Suppressor macrophage (primary cell): ENCODE measurements around the gene ZNF804A.

Source experiments
- DNase-seq, 4 experiments: peaks; one replicate each; pipeline ENCODE4 v3.0.0-alpha.2; 2020 to 2022
- total RNA-seq, 17 experiments: gene quantifications; one replicate each; lab custom pipeline; 2026; ENCODE audit warnings: mixed read lengths in 6 of 17, inconsistent platforms in 3 of 17; lab: John Stamatoyannopoulos, UW

The ZNF804A gene
- 4.5 to 17.4 (median 10.0) reads per million in 17 experiments for total RNA-seq

GRCh38 chr2:184598316-184599053, at the start of gene ZNF804A:
Gene ZNF804A, plus strand, starts transcription at chr2:184598529. Its CDS starts 431 bp downstream, at chr2:184598960.
- DNase-seq: peak; percentile 90 to 96 (median 94)

GRCh38 chr2:184549153-184549552, 49.2 kb upstream of the ZNF804A start:
- no peak for DNase-seq

DNA sequence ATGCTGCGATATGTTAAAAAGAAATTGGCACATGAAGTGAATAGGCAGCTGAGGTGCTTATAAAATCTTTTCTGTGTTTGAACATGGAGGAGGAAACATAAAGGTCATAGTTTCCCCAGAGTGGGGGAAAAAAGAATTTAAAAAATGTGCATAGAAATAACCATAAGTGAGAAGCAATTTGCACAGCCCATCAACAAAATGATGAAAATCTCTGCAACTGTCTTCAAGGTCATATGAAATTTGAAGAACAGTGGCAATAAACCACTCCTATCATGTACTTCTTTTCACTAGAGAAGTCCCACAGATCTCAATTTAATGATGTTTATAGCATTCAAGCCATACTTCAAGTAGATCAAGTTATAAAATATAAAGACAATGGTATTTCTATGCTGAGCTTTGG, 46.7 kb upstream of the ZNF804A start:
- DNase-seq: no peak

DNA sequence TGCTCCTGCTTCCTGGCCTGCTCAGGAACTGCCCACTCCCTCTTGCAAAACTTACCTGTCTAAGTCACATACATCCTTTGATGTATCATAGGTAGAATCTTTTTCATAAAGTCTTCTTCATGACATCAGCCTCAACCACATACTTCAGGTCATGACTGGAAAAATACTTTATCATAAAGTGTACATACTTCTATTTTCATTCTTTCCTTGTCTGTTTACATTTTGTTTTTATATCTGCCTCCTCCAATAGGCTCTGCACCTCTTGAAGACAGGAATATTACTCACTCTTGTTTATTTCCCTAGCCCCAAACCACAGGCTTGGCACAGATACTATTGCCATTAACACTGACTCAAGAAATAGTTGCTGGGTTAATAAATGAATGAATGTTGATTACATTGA, 43.6 kb upstream of the ZNF804A start:
- DNase-seq: no peak

- DNase-seq: no peak
Observed at GRCh38 chr2:184555352-184555751, 43.0 kb upstream of the ZNF804A start.

DNA sequence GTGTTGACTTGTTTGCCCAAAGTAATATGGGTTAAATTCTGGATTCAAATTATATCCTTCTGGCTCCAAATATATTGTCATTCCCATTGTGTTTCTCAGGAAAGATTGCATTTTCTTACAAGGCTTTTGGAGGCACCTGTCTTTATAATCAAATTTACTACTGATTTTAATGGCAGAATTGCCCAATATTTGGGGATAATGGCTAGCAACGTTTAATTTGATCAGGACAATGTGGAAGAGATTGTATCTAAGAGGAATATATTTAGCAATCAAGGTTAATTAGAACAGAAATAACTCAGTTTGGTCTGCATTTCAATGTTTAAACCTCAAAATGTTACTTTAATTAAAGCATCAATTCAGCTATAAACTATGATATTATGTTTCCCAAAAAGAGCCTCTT, 41.7 kb upstream of the ZNF804A start:
- no peak for DNase-seq

- peak; percentile 5 to 64 (median 32) for DNase-seq
Observed at GRCh38 chr2:184558713-184559464, 39.4 kb upstream of the ZNF804A start.

DNA sequence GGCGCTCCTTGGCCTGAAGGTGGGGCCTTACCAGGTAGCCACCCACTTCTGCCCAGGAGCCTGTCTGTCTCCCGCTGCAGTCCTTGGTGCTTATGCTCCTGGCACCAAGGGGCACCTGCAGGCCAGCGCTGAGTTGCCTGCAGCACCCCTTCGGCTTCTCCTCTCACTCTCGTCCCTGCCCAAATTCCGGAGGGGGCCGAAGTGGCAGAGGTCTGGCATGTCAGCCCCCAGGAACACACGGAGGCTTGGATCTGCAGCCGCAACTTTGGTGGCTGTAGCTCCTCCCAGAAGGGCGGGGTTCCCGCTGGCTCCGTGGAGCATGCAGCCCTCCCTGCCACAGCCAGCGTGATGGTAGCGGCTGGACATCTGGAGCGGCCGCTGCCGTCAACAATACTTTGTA, 37.7 kb upstream of the ZNF804A start:
- no peak for DNase-seq

GRCh38 chr2:184562532-184562931, 35.8 kb upstream of the ZNF804A start:
- DNase-seq: peak; percentile 78 to 93 (median 84)

- DNase-seq: no peak
Observed at GRCh38 chr2:184564092-184564491, 34.2 kb upstream of the ZNF804A start.

- no peak for DNase-seq
Observed at GRCh38 chr2:184566716-184567115, 31.6 kb upstream of the ZNF804A start.

DNA sequence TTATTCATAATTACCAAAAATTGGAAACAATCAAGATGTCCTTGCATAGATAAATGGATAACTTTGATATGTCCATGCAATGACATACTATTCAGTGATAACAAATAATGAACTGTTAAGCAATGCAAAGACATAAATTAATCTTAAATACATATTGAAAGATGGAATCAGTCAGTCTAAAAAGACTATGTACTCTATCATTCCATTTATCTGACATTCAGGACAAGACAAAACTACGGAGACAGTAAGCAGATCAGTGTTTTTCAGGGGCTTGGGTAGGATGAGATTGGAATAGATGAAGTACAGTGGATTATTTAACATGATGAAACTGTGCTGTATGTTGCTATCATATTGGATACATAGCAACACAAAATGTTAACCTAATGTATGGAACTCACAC, 21.3 kb upstream of the ZNF804A start:
- no peak for DNase-seq

GRCh38 chr2:184577743-184578142, 20.6 kb upstream of the ZNF804A start:
- peak; percentile 55 to 83 (median 70) for DNase-seq

DNA sequence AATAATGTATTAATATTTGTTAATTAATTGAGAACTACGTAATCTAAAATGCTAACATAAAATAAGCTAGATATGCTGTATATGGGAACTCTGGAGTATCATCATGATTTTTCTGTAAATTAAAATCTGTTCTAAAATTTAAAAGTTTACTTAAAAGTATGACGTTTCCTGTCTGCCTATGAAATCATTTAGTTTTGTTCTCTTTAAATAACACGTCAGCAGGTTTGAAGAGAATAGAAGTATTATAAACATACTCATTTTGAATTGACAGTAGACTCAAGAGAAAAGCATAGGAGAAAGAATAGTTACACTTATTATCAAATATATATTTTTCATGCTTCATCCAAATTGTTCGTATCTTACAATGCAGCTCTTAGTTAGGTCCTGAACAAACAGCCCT, 19.1 kb upstream of the ZNF804A start:
- no peak for DNase-seq

DNA sequence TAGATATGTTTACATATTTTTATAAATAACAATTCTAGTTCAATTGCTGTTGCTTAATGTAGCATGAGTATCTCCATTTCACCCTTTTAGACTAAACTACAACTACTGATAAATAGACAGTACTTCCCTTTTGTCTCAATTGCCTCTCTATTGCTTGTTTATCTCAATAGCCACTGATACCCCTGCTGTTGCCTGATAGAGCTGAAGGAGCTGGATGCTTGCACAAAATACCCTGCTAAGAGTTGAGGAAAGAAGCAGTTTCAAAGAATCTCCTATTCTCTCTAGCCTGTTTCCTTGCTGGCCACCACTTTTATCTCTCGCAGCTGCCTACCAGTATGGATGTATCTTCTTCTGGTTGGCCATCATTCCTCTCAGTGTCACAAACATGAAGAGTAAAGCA, 16.9 kb upstream of the ZNF804A start:
- DNase-seq: no peak

DNA sequence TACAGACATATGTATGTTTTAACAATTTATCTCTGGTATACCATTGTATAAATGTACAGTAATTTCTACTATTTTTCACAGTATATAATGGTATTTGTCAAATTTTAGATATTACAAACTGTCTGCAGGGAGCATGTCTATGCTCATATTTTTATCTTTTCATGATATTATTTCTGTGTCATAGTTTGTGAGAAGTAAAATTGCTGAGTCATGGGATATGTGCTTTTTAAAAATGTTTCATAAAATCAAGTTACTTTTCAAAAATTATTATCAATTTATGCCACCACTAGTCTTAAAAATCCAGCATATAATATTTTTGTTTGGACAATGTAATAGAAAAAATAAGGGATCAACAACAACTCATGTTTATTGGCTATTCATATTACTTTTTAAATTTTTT, 9.1 kb upstream of the ZNF804A start:
- DNase-seq: peak in 1 of 4 experiments; percentile 26

- peak; percentile 50 to 93 (median 73) for DNase-seq
Observed at GRCh38 chr2:184596819-184597411, 1.4 kb upstream of the ZNF804A start.

DNA sequence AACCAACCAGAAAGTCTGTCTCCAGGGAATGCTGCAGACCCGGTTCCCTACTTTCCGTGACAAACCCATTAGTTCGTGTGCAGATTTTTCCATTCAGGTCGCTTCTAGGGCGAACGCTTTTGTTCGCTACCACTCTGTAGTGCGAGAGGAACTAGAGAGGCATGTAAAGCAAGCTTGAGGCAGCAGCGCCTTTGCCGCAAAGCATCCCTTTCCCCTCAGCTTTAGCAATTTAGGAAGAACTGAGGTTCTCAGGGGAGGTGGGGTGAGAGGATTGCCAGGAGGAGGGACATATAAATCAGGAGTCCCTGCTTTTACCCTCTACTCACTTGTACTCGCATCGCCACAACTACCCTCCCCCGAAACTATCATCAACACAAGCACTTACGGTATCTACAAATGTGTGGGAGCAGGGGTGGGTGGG, 748 bp upstream of the ZNF804A start:
- peak; percentile 80 to 85 (median 84) for DNase-seq

- DNase-seq: peak in 1 of 4 experiments; percentile 81
Observed at GRCh38 chr2:184598002-184598315, 370 bp upstream of the ZNF804A start.

DNA sequence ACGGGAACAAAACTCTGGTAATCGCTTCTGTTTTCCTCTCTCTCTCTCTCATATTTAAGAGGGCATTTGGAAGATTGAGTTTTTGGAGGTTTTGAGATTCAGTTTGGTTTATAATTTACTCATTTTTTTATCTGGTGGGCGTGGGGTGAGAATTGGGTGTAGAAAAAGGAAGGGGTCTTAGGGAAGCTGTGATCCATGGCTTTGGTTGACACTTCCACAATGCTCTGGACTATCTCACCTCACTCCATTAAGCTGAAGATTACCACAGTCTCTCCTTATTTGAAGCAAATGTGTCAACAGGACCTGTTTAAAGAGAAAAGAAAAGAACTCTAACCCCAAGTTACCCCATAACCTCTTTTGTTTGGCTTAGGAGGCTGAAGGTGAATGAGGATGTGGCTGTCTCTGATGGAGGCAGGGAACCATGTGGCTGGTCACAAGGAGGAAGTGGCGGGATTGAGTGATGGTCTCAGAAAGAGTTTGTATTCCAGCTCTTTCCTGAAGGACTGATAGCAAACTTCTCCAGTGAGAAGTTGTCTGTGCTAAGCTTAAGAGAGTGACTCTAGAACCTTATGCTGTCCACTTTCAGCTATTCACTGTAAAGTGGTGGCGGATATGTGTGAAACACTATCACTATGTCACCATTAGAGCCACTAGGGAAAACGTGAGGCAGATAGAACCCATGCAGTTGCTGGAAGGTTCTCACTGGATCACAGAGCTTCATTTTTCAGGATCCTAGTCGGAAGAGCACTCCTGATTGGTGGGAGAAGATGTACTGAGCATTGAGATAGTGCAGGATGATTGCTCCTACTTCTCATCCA, 934 bp downstream of the ZNF804A start:
- peak; percentile 67 to 84 (median 81) for DNase-seq

GRCh38 chr2:184599872-184600222, 1.5 kb downstream of the ZNF804A start:
- peak; percentile 46 to 85 (median 66) for DNase-seq

DNA sequence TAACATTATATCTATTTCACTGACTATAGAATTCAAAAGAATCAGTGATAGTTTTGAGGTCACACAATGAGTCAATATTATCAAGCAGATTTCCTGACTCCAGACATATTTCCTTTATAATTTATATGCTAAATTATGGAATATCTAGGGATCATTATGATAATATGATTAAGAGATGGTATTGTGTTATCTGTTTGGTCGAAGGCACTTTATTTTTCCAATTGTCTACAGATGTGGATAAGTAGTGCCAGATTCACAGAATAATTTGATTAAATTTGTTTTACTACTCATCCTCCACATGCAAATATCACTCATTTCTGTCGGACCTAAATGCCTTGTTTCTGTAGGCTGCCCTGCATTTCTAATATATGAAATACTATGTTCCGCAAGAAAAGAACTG, 4.4 kb downstream of the ZNF804A start:
- no peak for DNase-seq

GRCh38 chr2:184610891-184611290, 12.6 kb downstream of the ZNF804A start:
- DNase-seq: peak in 2 of 4 experiments; percentile 14 to 22
